Nephron progenitor cell (in vitro differentiated cells): ENCODE measurements around the gene TCF7L1.

Experiments used
- DNase-seq: peaks from one replicate; pipeline ENCODE4 v3.0.0; 2021
- H3K27ac Mint-ChIP-seq: 2 replicates; pipeline ENCODE4 v1.8.0; 2021; ENCODE audit warnings: mild to moderate bottlenecking, moderate library complexity, mixed read lengths
- H3K27me3 Mint-ChIP-seq: 2 replicates; pipeline ENCODE4 v1.8.0; 2021; ENCODE audit warnings: mild to moderate bottlenecking, low read depth, mixed read lengths; ENCODE audit not compliant: poor library complexity
- H3K36me3 Mint-ChIP-seq: 2 replicates; pipeline ENCODE4 v1.8.0; 2021; ENCODE audit warnings: low read depth, mixed read lengths
- H3K4me1 Mint-ChIP-seq: 2 replicates; pipeline ENCODE4 v1.8.0; 2021; ENCODE audit warnings: mixed read lengths
- H3K4me3 Mint-ChIP-seq: 2 replicates; pipeline ENCODE4 v1.8.0; 2021; ENCODE audit warnings: mild to moderate bottlenecking, moderate library complexity, mixed read lengths
- H3K9me3 Mint-ChIP-seq: 2 replicates; pipeline ENCODE4 v1.8.0; 2021; ENCODE audit warnings: mild to moderate bottlenecking, moderate library complexity, mixed read lengths
- CTCF ChIP-seq: fragments of 200-600 bp; sonication (generic); IDR thresholded peaks from 2 replicates; pipeline ENCODE4 v1.5.0; 2021; ENCODE audit warnings: antibody characterized with exemption

The TCF7L1 gene

DNA sequence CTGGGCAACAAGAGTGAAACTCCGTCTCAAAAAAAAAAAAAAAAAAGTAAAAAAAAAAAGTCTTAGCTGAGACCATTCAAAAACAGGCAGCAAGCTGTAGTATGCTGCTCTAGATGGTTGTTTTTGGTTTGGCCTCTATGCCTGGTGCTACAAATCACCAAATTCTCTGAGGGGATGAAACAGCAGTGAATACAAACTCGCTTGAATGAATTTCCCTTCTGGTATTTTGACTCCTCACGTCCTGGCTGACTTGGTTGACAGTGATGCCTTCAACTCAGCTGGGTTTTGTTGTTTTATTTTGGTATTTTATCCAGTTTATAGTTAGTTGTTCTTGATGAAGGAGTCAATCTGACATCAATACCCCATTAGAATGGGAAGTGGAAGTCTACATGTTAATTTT lies 3.3 kb upstream of the TCF7L1 start:
- H3K27me3 Mint-ChIP-seq: peaks cover 12% of the 10 kb centered on the region
- no peaks in the 10 kb centered on the region for H3K9me3 Mint-ChIP-seq
- no peak for TF ChIP-seq CTCF
- no peak overlapping the region for H3K27ac Mint-ChIP-seq
- no peaks in the 10 kb centered on the region for H3K36me3 Mint-ChIP-seq
- no peak for DNase-seq
- peaks cover 19% of the 10 kb centered on the region for H3K4me1 Mint-ChIP-seq
- H3K4me3 Mint-ChIP-seq: no peak overlapping the region

GRCh38 chr2:85130407-85130806 lies 2.8 kb upstream of the TCF7L1 start:
- peaks cover 22% of the 10 kb centered on the region for H3K4me1 Mint-ChIP-seq
- H3K27ac Mint-ChIP-seq: no peak overlapping the region
- no peaks in the 10 kb centered on the region for H3K36me3 Mint-ChIP-seq
- no peak for DNase-seq
- peaks cover 12% of the 10 kb centered on the region for H3K27me3 Mint-ChIP-seq
- no peak for TF ChIP-seq CTCF
- no peaks in the 10 kb centered on the region for H3K9me3 Mint-ChIP-seq
- H3K4me3 Mint-ChIP-seq: no peak overlapping the region

DNA sequence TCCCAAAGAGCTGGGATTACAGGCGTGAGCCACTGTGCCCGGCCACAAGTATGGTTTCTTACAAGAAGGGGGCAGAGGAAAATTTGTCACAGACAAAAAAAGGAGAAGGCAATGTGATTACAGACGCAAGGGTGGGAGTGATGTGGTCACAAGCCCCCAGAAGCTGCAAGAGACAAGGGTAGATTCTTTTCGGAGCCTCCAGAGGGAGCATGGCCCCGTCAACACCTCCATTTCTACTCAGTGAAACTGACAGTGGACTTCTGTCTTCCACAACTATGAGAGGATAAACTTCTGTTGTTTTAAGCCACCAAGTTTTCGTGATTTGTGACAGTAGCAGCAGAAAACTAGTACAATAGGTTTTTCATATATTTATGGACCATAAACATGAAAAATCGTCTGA lies 2.1 kb upstream of the TCF7L1 start:
- Mint-ChIP-seq H3K4me1 (peaks cover 29% of the 10 kb centered on the region), H3K9me3 (no peaks in the 10 kb centered on the region)
- peak; percentile 38 for DNase-seq

DNA sequence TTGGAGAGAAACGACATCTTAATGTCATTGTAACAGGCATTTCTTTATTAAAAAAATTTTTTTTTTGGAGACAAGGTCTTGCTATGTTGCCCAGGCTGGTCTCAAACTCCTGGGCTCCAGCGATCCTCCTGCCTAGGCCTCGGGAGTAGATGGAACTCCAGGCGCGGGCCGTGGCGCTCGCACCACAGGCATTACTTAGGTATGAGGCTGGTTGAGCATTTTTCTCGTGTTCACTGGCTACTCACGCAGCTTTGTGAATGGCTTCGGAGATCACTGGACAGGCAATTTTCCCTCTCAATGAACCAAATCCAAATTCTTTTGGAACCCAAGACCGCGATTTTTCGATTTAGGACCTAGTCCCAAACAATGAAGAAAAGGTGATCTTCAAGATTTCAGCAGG lies 795 bp upstream of the TCF7L1 start:
- Mint-ChIP-seq H3K27ac (no peak overlapping the region), H3K27me3 (peaks cover 12% of the 10 kb centered on the region), H3K4me3 (peak overlapping the region; percentile 85), H3K4me1 (peaks cover 42% of the 10 kb centered on the region), H3K36me3 (peaks cover 6% of the 10 kb centered on the region), H3K9me3 (no peaks in the 10 kb centered on the region)
- TF ChIP-seq CTCF: no peak
- no peak for DNase-seq

More for the DNA sequence above, 2.1 kb upstream of the TCF7L1 start:
- H3K36me3 Mint-ChIP-seq: no peaks in the 10 kb centered on the region
- no peak overlapping the region for H3K4me3 Mint-ChIP-seq
- TF ChIP-seq CTCF: peak; percentile 61
- peaks cover 12% of the 10 kb centered on the region for H3K27me3 Mint-ChIP-seq
- H3K27ac Mint-ChIP-seq: no peak overlapping the region

GRCh38 chr2:85133751-85134254 lies 611 bp downstream of the TCF7L1 start:
- peaks cover 49% of the 10 kb centered on the region for H3K4me1 Mint-ChIP-seq
- DNase-seq: peak; percentile 62
- H3K27me3 Mint-ChIP-seq: peaks cover 8% of the 10 kb centered on the region
- no peaks in the 10 kb centered on the region for H3K9me3 Mint-ChIP-seq
- no peak overlapping the region for H3K27ac Mint-ChIP-seq
- peak overlapping the region; percentile 87 for H3K4me3 Mint-ChIP-seq
- no peak for TF ChIP-seq CTCF
- H3K36me3 Mint-ChIP-seq: peaks cover 19% of the 10 kb centered on the region

DNA sequence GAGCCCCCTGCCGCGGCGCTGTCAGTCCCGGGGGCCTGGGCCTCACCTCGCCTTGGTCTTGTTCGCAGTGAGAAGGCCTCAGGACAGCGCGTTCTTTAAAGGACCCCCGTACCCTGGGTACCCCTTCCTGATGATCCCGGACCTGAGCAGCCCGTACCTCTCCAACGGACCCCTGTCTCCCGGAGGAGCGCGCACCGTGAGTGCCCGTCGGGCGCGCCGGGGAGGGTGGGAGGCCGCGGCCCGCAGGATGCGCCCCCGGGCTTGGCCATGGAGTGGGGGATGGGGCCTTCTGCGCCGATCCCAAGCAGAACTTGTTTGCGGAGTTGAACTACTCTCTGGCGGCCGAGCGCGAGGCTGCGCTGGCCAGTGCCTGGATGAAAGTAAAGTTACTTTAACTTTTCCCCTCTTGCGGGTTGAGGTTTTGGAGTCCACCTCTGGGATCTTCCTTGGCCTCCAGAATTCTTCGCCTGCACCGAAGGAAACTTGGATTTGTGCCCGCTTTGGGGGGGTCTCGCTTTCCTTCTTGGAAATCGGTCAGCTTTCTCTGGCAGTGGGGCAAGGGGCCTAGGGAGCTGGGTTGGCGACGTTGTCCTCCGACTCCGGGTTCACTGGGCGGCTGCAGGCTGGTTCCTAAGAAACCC lies 1.2 kb downstream of the TCF7L1 start:
- DNase-seq: peak; percentile 75
- H3K27me3 Mint-ChIP-seq: peaks cover 10% of the 10 kb centered on the region
- no peaks in the 10 kb centered on the region for H3K9me3 Mint-ChIP-seq
- TF ChIP-seq CTCF: no peak
- H3K36me3 Mint-ChIP-seq: peaks cover 22% of the 10 kb centered on the region
- H3K27ac Mint-ChIP-seq: peak overlapping the region; percentile 45
- H3K4me3 Mint-ChIP-seq: peak overlapping the region; percentile 87
- peaks cover 52% of the 10 kb centered on the region for H3K4me1 Mint-ChIP-seq
